ENCODE results near the gene KLF13.
A peak's percentile ranks its signal among the peaks of the same experiment; 100 is the strongest.

Gene KLF13

DNA sequence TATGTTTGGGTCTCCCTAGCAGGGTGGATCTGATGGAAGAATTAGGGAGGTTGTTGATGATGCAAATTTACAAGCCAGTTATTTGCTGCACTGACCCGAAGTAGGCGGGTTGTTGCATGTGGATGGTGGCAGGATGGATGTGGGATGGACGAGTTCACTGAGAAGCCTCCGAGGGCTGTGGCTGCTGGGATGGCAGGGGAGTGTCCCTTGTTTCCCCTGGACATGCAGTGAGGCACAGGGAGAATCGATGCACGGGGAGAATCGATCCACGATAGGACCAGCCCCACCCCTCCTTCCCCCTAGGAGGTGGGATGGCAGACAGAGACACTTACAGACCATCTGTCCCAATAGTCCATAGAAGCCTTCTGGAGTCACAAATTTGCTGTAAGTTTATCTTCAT is 31.0 kb upstream of the KLF13 start:
- Mint-ChIP-seq H3K36me3 (no peaks in the 10 kb centered on the region), H3K4me1 (ENCODE audit: low read depth) (no peaks in the 10 kb centered on the region), H3K27me3 (peaks cover 2% of the 10 kb centered on the region), H3K27ac (no peak overlapping the region), H3K9me3 (ENCODE audit: low read depth) (no peaks in the 10 kb centered on the region), H3K4me3 (no peak overlapping the region)

DNA sequence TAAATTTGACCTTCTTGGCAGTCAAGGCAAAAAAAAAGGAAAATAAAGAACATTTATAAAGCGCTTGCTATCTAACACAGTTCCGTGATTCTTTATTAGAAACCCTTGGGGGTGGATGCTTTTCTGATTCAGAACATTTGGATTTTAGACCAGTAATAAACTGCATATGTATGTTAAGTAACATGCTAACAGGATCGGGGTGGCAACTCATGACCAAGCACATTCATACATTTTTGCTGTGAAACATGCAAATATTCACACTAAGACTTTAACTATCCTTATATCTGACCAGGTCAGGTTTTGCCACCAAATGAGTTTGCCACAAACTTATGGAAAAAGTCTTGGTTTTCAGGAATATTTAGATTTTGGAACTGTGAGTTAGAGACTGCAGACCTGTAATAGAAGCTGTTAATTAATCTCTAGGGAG is 30.4 kb upstream of the KLF13 start:
- Mint-ChIP-seq H3K36me3 (no peaks in the 10 kb centered on the region), H3K27me3 (peaks cover 2% of the 10 kb centered on the region), H3K4me3 (no peak overlapping the region), H3K27ac (no peak overlapping the region), H3K4me1 (ENCODE audit: low read depth) (no peaks in the 10 kb centered on the region), H3K9me3 (ENCODE audit: low read depth) (no peaks in the 10 kb centered on the region)

DNA sequence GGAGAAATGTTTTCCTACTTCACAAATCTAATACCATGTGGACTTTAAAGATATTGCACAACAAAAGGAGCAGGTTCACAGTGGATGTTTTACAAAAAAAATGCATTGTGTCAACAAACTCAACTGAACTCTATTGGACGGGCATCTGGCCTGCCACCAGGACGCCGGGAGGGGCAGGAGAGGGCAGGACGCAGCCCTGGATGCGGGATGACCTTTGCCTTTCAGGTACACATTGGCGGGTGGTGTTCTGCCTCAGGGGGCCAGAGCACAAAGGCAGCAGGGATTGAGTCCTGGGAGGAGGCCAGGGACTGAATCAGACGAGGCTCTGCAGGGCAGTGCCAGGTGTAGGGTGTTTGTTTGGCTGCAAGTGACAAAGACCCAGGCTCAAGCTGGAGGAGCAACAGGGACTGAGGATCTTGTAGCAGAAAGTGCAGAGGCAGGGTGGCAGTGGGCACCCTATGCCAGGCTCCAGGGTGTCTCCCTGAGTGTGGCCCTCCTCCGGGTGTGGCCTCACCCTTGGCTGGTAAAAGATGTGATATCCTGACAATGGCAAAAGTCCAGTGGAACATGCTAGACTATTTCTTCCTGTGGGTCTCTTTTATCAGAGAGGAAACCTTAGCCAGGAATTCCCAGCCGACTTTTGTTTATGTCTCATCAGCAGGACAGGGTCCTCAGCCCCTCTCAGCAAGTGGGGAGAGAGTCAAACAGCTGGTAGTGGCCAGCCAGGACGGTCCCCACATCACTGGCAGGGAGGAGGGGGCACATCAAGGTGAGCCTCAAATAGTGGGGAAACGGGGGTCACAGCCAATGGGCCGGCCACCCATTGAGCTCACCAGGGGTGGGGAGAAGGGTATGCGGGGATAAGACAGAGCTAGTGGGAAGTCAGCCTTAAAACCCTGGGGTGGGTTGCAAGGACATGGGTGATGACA is 29.7 kb upstream of the KLF13 start:
- H3K36me3 Mint-ChIP-seq: no peaks in the 10 kb centered on the region
- no peaks in the 10 kb centered on the region for H3K9me3 Mint-ChIP-seq (ENCODE audit: low read depth)
- peaks cover 2% of the 10 kb centered on the region for H3K27me3 Mint-ChIP-seq
- no peaks in the 10 kb centered on the region for H3K4me1 Mint-ChIP-seq (ENCODE audit: low read depth)
- H3K4me3 Mint-ChIP-seq: no peak overlapping the region
- no peak overlapping the region for H3K27ac Mint-ChIP-seq

DNA sequence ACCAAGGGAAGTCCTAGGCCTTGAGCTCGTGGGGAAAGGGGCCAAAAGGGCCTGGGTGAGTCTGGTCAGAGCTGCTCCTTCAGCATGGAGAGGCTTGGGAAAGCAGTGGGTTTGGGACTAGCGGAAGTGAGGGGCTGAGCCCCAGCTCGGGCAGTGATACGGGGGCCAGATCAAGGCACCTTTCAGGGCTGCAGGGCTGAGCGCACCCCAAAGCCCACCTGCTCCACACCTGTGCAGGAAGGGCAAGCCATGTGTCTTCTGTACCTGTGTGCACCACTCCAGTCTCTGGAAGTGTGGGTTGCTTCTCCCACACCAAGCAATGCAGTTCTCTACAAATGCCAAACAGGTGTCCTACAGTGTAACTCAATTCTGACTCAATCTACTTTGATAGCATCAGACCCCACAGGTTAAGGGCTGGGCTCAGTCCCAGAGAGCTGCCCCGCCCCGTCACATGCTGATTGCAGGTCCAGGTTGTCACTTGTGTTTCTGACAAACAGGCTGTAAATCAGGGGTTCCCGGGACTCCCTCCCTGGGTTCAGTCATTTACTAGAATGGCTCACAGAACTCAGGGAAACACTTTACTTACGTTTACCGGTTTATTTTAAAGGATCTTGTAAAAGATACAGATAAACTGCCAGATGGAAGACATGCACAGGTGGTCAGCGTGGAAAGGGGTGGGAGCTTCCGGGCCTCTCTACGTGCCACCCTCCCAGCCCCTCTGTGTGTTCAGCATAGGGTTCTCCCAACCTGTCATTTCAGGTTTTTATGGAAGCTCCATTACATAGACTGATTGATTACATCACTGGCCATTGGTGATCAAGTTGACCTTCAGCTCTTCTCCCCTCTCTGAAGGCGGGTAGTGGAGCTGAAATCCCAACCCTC is 28.8 kb upstream of the KLF13 start:
- Mint-ChIP-seq H3K4me3 (no peak overlapping the region), H3K27me3 (peaks cover 2% of the 10 kb centered on the region), H3K36me3 (no peaks in the 10 kb centered on the region), H3K9me3 (ENCODE audit: low read depth) (no peaks in the 10 kb centered on the region), H3K27ac (no peak overlapping the region), H3K4me1 (ENCODE audit: low read depth) (peaks cover 7% of the 10 kb centered on the region)

DNA sequence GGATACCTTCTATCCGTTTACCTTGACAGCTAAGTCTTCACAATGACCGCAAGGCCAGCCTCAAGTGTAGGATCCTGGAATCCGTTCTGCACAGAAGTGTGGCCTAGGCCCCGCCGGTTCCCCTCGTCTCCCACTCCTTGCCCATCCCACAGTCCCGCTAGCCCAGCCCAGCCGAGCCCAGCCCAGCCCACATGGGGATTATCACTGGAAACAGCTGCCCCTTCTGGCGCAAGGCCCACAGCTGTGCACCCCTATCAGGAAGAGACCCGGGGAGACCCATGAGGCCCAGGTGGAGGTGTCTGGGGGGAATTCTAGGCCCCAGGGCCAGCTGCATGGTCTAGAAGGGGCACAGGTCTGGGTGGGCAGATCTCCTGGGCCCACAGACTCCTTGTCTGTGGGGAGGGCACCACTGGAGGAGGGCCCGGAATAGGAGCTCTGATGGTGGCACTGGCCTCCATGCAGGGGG is 27.9 kb upstream of the KLF13 start:
- Mint-ChIP-seq H3K27ac (no peak overlapping the region), H3K36me3 (no peaks in the 10 kb centered on the region), H3K4me1 (ENCODE audit: low read depth) (peaks cover 15% of the 10 kb centered on the region), H3K27me3 (peaks cover 2% of the 10 kb centered on the region), H3K9me3 (ENCODE audit: low read depth) (no peaks in the 10 kb centered on the region), H3K4me3 (no peak overlapping the region)

DNA sequence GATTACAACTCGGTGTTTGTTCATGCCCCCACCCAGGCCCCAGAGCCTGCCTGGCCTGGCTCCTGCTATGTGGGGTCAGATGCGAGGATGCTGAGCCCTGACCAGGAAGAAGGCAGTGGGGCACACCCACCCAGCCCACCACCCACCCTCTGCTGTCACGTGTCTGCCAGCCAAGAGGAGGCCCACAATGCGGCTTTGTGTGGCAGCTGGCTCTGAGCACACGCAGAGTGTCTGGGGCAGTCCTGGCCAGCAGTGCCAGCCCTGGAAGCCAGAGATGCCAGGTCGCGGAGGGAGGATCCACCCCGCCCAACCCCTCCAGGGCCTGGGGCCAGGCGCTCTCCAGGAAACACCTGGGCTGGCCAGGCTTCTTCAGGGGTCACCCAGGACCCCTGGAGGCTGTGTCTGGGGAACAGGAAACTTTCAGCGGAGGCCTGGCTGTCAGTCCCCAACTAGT is 26.4 kb upstream of the KLF13 start:
- Mint-ChIP-seq H3K27ac (no peak overlapping the region), H3K9me3 (ENCODE audit: low read depth) (no peaks in the 10 kb centered on the region), H3K4me3 (no peak overlapping the region), H3K36me3 (no peaks in the 10 kb centered on the region), H3K4me1 (ENCODE audit: low read depth) (peaks cover 21% of the 10 kb centered on the region), H3K27me3 (peaks cover 2% of the 10 kb centered on the region)

DNA sequence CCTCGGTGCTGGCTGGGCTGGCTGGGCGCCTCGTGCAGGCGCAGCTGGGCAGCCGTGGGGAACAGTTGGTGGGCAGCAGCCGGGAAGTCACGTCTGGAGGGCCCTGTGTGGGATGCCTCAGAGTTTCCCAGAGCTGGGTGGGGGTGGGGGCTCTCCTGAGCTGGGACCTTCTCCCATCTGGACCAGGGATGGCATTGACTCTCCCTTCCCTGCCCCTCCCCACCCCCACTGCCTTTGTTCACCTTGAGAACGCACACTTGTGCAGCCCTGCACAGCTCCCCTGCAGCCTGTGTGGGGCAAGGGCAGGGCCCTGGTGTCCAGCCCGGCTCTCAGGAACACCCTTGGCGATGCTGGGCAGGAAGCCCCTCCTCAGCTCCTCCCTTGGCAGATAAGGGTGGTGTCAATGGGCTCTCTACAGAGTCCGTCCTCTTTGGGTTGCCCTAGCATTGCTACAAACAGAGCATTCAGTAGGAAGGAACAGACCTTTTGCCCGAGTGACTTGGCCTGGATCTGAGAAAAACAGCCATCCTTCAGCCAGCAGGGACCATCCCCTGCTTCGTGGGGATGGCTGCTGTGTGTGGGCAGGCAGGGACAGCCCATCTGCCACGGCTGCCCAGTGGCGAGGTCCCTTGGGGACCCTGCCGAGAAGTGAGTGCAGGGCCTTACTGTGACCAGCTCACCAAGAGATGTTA is 25.5 kb upstream of the KLF13 start:
- H3K27ac Mint-ChIP-seq: no peak overlapping the region
- H3K4me3 Mint-ChIP-seq: no peak overlapping the region
- peaks cover 25% of the 10 kb centered on the region for H3K4me1 Mint-ChIP-seq (ENCODE audit: low read depth)
- H3K36me3 Mint-ChIP-seq: no peaks in the 10 kb centered on the region
- no peaks in the 10 kb centered on the region for H3K27me3 Mint-ChIP-seq
- no peaks in the 10 kb centered on the region for H3K9me3 Mint-ChIP-seq (ENCODE audit: low read depth)

DNA sequence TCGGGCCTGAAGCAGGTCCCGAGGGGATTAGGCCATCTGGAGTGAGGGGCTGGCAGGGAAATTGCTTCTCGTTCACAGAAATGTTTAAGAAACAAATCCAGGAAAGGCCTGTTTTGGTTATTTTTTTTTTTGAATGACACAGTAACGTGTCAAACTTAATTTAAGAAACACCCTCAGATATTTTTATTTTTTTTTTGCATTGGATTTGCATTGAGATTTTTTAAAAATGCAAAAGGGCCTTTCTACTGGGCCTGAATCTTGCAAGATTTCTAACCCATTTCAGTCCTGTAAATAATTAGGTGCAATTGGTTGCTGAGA is 25.0 kb upstream of the KLF13 start:
- Mint-ChIP-seq H3K4me3 (no peak overlapping the region), H3K27ac (no peak overlapping the region), H3K27me3 (no peaks in the 10 kb centered on the region), H3K36me3 (no peaks in the 10 kb centered on the region), H3K4me1 (ENCODE audit: low read depth) (peaks cover 25% of the 10 kb centered on the region), H3K9me3 (ENCODE audit: low read depth) (no peaks in the 10 kb centered on the region)

DNA sequence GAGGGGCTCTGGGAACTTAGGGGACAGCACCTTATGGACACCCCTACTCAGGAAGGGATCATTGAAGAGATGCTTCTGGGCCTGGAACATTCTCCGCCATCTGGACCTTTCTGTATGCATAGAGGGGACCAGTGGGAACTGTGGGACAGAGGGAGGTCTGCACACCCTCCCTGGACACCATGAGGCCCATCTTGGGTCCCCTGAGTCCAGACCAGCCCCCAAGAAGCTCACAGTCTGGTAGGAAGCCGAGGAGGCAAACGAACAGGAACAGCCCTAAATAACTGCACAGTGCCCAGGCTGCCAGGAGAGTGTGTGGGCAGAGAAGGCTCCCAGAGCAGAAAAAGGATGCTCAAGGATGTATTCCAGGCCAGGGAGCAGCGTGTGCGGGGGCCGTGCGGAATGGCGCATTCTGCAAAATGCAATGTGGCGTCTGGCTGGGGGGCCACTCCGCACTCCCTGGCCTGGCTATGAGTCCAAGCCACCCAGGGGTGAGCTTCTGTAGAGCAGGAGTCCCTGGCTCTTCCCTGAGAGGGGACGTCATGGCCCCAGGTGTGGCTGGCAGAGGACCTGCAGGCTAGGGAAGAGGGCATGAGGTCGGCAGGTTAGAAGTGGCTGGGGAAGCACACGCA is 24.5 kb upstream of the KLF13 start:
- Mint-ChIP-seq H3K27me3 (no peaks in the 10 kb centered on the region), H3K27ac (peak overlapping the region; percentile 41), H3K9me3 (ENCODE audit: low read depth) (no peaks in the 10 kb centered on the region), H3K4me1 (ENCODE audit: low read depth) (peaks cover 25% of the 10 kb centered on the region), H3K36me3 (no peaks in the 10 kb centered on the region), H3K4me3 (peak overlapping the region; percentile 20)

DNA sequence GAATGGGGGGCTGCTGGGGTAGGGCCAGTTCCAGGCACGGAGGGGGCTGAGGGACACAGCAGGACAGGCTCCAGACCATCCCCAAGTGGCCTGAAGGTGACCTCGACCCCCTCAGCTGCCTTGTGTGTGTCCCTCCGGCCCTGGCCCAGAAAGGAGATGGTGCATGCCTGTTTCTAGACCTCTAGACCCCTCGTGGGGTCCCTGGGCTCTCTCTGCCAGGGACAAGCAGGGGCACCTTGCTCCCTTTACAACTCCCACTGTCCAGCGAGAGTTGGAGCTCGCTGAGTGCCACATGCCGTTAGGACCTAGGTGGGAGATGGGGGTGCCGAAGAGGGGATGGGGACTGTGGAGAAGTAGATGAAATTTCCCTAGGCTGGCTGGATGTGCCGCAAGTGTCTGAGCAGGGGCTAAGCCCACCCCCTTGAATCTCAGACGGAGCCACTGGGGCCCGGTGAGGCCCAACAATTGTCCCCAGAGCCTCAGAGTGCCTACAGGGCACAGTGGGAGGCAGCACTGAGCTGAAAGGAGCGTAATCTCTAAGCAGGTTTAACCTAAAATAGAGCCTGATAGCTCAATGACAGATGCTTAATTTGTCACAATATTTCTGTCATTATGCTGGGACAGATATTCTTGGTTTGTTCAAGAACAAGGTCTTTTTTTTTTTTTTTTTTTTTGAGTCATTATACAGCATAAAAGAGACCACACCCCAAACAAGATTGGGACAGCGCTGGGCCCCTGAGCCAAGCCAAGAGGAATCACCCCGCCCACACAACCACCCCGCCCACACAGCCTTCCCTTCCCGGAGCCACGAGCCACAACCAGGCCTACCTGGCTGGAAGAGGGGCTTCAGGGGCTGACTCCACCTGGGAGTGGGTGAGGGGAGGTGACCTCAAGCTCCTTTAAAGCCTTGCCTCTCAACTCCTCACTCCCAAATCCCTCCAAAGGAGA is 23.6 kb upstream of the KLF13 start:
- Mint-ChIP-seq H3K27ac (no peak overlapping the region), H3K4me1 (ENCODE audit: low read depth) (peaks cover 34% of the 10 kb centered on the region)

DNA sequence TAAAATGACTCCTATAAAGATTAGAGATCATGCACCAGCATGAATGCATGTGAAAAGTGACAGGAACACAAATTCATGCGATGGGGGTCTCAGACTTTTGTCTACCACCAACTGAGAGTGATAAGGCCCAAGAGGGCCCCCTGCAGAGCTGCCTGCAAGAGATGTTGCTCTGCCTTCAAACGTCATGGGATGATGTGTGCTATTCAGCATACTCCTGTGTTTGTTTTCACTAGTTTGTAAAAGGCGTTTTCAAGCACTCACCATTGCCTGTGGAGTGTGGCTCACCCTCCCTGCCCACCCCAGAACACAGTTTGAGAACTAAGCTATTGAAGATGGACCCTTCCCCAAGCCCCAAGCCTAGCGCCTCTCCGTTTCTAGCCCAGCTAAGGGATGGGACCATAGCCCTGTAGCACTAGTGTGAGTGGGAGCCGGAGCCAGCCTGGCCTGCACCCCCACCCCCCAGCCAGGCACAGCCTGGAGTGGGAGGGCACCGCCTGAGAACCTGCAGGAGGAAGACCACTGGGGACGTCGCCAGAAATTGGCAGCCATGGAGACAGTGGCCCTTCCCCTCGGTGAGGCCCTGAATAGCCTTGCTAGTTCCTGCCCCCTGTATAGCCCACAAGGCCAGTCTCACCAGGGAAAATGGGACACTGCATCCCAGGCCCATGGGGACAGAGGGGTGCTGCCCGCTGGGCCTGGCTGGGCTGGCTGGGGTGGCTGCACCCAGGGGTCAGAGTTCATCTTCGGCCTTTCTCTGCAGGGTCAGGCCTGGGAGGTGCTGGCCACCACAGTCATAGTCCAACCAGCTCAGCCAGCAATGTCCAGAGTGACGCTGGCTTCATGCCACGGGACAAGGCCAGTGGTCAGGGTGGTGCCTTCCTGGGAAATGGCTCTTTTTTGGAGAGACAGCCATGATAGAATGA is 22.6 kb upstream of the KLF13 start:
- Mint-ChIP-seq H3K27ac (no peak overlapping the region), H3K36me3 (no peaks in the 10 kb centered on the region), H3K4me3 (no peak overlapping the region), H3K27me3 (no peaks in the 10 kb centered on the region), H3K4me1 (ENCODE audit: low read depth) (peaks cover 42% of the 10 kb centered on the region), H3K9me3 (ENCODE audit: low read depth) (no peaks in the 10 kb centered on the region)

More for the DNA sequence above, 23.6 kb upstream of the KLF13 start:
- Mint-ChIP-seq H3K27me3 (no peaks in the 10 kb centered on the region), H3K4me3 (no peak overlapping the region), H3K36me3 (no peaks in the 10 kb centered on the region), H3K9me3 (ENCODE audit: low read depth) (no peaks in the 10 kb centered on the region)

DNA sequence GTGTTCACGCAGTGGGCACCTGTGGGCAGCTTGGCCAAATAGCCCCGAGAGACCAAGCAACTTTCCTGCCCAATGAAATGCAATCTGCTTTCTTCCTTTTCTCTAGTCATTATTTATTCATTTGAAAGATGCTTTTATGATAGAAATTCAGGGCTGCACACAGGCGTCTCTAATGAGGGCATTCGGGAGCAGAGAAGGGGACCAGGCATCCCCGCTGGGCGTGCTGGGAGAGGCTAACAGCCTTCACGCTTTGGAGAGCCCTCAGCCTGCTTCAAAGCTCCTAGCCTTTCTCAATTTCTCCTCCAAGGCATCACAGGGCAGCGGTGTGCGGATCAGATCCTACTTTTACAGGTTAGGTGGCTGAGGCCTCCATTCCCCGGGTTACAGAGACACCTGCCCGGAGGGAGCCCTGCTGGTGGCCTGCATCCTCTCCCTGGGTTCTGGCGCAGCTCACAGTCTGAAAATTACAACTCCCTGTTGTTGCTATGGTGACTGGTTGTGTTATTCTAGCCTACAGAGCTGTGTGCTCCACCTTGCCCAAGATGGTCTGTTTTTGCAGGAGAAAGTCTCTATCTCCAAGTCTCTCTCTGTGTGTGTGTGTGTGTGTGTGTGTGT is 21.8 kb upstream of the KLF13 start:
- H3K27me3 Mint-ChIP-seq: no peaks in the 10 kb centered on the region
- no peaks in the 10 kb centered on the region for H3K9me3 Mint-ChIP-seq (ENCODE audit: low read depth)
- peaks cover 49% of the 10 kb centered on the region for H3K4me1 Mint-ChIP-seq (ENCODE audit: low read depth)
- no peak overlapping the region for H3K4me3 Mint-ChIP-seq
- no peaks in the 10 kb centered on the region for H3K36me3 Mint-ChIP-seq
- H3K27ac Mint-ChIP-seq: no peak overlapping the region
